ENCODE measurements around the gene CDC42BPG. TPM values are rescaled to one million over a fixed set of nuclear protein-coding genes. Genes with fewer than 3 reads are reported as not detected.

CDC42BPG gene
- total and polyA plus RNA-seq, 9 of the 15 experiments (the other 6 are each of a cell fraction or from before 2014, with no cell fraction given), result 0.04 to 8.8 (median 2.1) TPM

- TF ChIP-seq PRDM10 (IDR thresholded peaks at IDR 0.05; ENCODE audit: partially characterized antibody) (peak; percentile 83), TGIF2 (CRISPR knock-in tag; IDR thresholded peaks at IDR 0.05) (no peak), GATA2 (CRISPR knock-in tag; IDR thresholded peaks at IDR 0.05) (0 out of 2 replicates have a peak, but pooled peaks have one; percentile 45), KAT2B (IDR thresholded peaks at IDR 0.05; ENCODE audit: low read depth, low read length) (no peak), CREM (IDR thresholded peaks at IDR 0.05; ENCODE audit: low read depth) (peak; percentile 73), NFIC (IDR thresholded peaks at IDR 0.05) (peak; percentile 57), ZNF133 (CRISPR knock-in tag; IDR thresholded peaks at IDR 0.05) (no peak), CHD2 (IDR thresholded peaks at IDR 0.05; ENCODE audit: low read depth, low read length) (0 out of 2 replicates have a peak, but pooled peaks have one; percentile 12), TCFL5 (CRISPR knock-in tag; conservative IDR thresholded peaks at IDR 0.05) (no peak), SMARCC2 (IDR thresholded peaks at IDR 0.05; ENCODE audit: low read depth) (peak; percentile 89), POLR2B (IDR thresholded peaks at IDR 0.05; ENCODE audit: low read depth, partially characterized antibody) (no peak), SMAD4 (CRISPR knock-in tag; conservative IDR thresholded peaks at IDR 0.05) (peak; percentile 86), ZBTB8A (IDR thresholded peaks at IDR 0.05; ENCODE audit: partially characterized antibody) (no peak), LEF1 (IDR thresholded peaks at IDR 0.05) (peak; percentile 87), CBFA2T3 (IDR thresholded peaks at IDR 0.05) (peak; percentile 77), MTA1 (IDR thresholded peaks at IDR 0.05; ENCODE audit: borderline replicate concordance) (peak; percentile 44; the same call in 1 of the 2 replicates), RCOR1 (IDR thresholded peaks at IDR 0.05; ENCODE audit: borderline replicate concordance in 1 of 2, low read depth in 2 of 2, low read length in 2 of 2) (peak in 1 of 2 experiments; percentile 48; a peak in 2 of 4 replicates), CBX2 (IDR thresholded peaks at IDR 0.05; ENCODE audit: insufficient read depth, low read length, poor library complexity, severe bottlenecking) (no peak)
- TF ChIP-seq, protein P1, sequence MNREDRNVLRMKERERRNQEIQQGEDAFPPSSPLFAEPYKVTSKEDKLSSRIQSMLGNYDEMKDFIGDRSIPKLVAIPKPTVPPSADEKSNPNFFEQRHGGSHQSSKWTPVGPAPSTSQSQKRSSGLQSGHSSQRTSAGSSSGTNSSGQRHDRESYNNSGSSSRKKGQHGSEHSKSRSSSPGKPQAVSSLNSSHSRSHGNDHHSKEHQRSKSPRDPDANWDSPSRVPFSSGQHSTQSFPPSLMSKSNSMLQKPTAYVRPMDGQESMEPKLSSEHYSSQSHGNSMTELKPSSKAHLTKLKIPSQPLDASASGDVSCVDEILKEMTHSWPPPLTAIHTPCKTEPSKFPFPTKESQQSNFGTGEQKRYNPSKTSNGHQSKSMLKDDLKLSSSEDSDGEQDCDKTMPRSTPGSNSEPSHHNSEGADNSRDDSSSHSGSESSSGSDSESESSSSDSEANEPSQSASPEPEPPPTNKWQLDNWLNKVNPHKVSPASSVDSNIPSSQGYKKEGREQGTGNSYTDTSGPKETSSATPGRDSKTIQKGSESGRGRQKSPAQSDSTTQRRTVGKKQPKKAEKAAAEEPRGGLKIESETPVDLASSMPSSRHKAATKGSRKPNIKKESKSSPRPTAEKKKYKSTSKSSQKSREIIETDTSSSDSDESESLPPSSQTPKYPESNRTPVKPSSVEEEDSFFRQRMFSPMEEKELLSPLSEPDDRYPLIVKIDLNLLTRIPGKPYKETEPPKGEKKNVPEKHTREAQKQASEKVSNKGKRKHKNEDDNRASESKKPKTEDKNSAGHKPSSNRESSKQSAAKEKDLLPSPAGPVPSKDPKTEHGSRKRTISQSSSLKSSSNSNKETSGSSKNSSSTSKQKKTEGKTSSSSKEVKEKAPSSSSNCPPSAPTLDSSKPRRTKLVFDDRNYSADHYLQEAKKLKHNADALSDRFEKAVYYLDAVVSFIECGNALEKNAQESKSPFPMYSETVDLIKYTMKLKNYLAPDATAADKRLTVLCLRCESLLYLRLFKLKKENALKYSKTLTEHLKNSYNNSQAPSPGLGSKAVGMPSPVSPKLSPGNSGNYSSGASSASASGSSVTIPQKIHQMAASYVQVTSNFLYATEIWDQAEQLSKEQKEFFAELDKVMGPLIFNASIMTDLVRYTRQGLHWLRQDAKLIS (CRISPR knock-in tag; IDR thresholded peaks at IDR 0.05), result no peak
Measured at GRCh38 chr11:64854534-64855502, 10.4 kb upstream of the CDC42BPG start (continued).

Measured in K562 (cell line).